Activated T-helper 9 cell treated with anti-CD3 and anti-CD28 coated beads, Interleukin-2, amount 50 U/mL, for 16 hours (primary cell): ENCODE results near the gene PARD6A.

Source experiments
- DNase-seq: peaks from one replicate; pipeline ENCODE4 v3.0.0-alpha.2; 2020; ENCODE audit warnings: low read depth

The PARD6A gene

GRCh38 chr16:67654403-67654911 is 6.3 kb upstream of the PARD6A start:
- no peak for DNase-seq

DNA sequence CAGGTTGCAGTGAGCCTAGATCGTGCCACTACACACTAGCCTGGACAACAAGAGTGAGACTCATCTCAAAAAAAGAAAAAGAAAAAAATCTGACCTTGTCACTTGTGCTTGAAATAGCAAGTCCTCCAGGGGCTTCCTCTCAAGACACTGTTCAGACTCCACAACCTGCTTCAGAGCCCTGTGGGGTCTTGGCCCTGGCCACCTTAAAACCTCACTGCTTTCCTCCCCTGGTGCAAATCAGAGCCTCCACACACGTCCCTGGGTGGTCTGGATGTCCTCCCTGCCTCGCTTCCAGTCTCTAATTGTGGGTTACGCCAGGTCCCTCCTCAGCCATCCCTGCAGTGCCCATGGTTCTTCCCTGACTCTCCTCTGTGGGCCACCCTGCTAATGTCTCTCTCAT is 5.4 kb upstream of the PARD6A start:
- DNase-seq, result no peak

GRCh38 chr16:67656344-67657016 is 4.3 kb upstream of the PARD6A start:
- no peak for DNase-seq

DNA sequence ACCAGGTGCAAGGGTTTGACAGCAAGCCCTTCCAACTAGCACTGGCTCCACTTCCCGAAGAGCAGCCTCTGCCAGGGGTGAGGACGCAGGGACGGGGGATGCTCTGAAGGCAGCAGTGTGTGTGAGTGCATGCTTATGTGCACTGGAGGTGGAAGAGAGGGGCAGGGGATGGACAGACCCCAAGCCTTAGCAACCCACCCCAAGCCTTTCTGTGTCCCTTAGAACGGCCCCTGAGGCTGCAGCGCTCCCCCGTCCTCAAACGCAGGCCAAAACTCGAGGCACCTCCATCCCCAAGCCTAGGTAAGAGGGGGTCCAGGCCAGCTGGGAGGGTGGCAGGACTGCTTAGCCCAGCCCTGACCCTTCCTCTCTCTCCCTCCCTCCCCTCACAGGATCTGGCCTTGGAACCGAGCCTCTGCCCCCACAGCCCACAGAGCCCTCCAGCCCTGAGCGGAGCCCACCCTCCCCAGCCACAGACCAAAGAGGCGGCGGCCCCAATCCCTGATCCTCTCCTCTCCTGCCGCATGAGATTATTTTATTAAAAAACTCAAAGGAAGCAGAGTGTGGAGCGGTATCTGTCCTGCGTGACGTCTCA is 3.6 kb upstream of the PARD6A start:
- no peak for DNase-seq

DNA sequence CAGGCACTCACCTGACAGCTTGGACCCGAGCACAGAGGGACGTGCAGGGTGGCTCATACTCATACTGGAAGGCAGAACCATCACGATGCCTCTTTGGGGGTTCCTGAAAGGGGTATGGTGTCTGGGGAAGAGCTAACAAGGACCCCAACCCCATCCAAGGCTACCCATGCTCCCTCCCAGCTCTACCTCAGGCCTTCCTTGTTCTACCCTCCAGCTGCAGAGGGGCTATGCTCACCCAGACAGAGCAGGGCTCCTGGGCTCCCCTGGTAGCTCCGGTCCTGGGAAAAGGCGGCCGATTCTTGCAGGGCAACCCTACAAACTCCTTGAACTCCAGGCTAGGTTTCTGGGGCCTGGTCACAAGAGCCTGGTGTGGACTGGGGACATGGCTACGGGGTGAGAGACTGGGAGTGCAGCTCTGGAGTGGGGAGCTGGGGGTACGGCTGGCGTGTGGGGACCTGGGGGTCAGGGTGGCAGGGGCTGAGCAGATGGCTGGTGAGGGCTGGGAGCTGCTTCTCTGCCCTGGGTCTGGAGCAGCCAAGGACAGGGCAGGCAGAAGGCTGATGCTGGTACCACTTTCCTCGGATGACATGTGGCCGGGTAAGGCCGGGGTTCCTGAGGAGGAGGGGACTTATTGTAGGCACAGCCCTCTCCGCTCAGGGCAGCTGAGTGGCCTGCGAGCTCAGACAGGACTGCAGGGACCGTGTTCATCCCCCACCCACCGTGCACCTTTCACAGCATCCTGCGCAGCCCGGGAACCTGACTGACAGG is 2.8 kb upstream of the PARD6A start:
- DNase-seq, result no peak

GRCh38 chr16:67658849-67659674 is 1.7 kb upstream of the PARD6A start:
- DNase-seq, result no peak

DNA sequence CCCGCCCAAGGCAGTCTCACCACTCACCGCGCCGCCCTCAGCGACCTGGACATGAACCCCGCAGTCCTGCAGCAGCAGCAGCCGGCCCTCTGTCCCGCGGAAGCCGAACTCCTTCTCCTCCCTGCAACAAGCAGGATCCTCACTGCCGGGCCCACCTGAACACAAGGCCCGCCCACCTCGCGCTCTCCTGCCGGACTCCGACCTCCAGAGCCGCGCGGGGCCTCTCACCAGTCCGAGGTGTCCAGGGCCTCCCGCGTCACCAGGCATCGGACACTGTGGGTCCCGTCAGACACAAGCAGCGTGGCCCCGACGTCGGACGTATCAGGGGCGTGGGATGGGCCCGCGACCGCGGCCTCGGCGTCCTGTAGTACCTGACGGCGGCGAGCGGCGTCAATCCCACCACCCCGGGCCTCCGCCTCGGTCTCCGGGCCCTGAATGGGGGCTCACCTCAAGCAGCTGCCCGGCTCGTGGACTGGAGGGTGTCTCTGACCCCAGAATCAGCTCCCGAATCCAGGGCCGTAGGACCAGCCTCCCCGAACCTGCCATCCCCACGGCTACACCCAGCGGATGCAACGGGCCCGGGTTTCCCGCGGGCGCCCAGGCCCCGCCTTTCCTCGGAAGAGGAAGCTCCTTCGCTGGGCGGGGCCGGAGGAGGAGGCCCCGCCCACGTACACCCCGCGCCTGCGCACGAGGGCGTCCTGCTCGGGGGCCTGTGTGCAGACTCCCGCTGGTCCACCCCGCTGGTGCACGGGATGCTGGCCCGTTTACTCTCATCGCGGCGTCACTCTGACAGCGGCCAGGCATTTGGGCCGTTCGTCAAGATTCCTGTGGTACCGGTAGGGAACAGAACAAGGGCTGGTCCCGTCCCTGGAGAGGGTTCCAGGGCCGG is 841 bp upstream of the PARD6A start, which contains the start of gene ACD:
TSS of gene ACD (minus strand) at position 586 of the 889 bp plus-strand sequence. CDS start at position 546, 40 bp downstream.
- DNase-seq, result peak; percentile 93

GRCh38 chr16:67661101-67661761 is 471 bp downstream of the PARD6A start:
- DNase-seq, result no peak

DNA sequence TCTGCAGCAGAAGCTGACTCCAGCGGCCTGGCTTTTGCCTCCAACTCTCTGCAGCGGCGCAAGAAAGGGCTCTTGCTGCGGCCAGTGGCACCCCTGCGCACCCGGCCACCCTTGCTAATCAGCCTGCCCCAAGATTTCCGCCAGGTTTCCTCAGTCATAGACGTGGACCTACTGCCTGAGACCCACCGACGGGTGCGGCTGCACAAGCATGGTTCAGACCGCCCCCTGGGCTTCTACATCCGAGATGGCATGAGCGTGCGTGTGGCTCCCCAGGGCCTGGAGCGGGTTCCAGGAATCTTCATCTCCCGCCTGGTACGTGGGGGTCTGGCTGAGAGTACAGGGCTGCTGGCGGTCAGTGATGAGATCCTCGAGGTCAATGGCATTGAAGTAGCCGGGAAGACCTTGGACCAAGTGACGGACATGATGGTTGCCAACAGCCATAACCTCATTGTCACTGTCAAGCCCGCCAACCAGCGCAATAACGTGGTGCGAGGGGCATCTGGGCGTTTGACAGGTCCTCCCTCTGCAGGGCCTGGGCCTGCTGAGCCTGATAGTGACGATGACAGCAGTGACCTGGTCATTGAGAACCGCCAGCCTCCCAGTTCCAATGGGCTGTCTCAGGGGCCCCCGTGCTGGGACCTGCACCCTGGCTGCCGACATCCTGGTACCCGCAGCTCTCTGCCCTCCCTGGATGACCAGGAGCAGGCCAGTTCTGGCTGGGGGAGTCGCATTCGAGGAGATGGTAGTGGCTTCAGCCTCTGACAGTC is 1.3 kb downstream of the PARD6A start:
- no peak for DNase-seq

- DNase-seq, result no peak
These were observed 1.9 kb downstream of the PARD6A start for GRCh38 chr16:67662653-67663010.

GRCh38 chr16:67663151-67663876 is 2.6 kb downstream of the PARD6A start:
- DNase-seq, result no peak

DNA sequence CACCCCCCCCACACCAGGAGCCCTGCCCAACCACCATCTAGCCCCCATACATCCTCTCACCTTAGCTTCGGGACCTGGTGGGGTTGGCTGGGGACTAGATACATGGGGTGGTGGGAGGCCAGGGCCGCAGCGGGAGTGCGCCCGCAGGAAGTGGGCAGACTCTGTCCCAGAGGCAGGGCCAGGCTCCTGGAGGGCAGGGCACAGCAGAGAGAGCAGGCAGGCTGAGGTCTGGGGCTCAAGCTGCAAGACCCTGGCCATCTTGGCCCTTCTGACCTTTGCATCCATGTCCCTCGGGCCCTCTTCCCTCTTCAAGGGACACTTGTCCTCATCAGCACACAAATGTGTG is 3.1 kb downstream of the PARD6A start:
- no peak for DNase-seq

DNA sequence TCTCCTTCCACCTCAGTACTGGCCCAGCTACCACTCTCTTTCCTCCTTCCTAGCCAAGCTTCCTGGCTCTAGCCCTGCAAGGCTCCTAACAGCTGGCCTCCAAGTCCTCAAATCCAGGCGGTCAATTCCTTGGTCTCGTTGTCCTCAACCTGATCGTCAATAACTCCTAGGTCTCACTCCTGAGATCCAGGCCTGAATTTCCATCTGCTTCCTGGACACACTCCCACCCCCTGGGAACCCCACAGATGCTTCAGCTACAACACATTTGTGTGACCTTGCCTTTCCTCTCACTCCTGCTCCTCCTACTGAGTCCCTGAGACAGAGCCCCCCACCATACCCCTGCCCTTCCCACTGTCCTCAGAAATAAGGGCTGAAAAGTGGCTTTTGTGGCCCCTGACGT is 3.5 kb downstream of the PARD6A start:
- no peak for DNase-seq

DNA sequence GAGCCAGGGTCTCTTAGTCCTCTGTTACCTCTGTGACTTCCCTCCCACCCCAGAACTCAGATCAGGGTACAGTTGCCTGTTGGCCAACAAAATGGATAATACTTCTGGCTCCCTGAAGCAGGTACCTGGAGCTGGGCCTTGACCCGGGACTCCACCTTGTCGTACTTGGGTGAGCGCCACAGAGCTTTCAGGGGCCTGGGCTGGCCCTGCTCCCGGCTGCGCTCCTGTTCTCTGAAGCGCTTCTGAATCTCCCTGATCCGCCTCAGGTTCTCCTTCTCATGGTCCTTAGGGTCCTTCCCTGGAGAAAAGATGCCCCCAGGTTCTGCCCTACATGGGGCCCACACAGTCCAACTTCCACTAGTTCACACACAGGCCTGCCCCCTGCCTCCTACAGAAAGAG is 4.1 kb downstream of the PARD6A start:
- no peak for DNase-seq

DNA sequence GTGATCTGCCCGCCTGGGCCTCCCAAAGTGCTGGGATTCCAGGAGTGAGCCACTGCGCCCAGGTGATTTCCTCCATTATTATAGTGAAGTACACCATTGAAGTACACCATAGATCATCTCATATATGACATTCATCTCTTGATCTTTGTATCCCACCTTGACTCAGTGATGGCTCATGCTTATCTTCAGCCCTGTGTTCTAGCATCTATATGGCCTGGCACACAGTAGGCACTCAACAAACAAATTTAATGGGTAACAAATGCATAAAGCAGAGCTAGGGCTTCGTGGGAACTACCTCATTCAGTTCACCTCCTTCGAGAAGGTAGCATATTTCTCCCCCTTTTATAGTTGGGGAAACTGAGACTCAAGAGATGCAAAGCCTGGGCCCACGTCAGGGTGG is 4.8 kb downstream of the PARD6A start:
- DNase-seq, result no peak

- no peak for DNase-seq
These were observed 5.3 kb downstream of the PARD6A start for GRCh38 chr16:67666032-67666551.

- peak; percentile 75 for DNase-seq
These were observed 6.0 kb downstream of the PARD6A start, which contains the start of the genes C16orf86 and ENKD1 for GRCh38 chr16:67666559-67667452. Gene C16orf86, plus strand, starts transcription at chr16:67666814. Its CDS starts 157 bp downstream, at chr16:67666971. Gene ENKD1, minus strand, starts transcription at chr16:67666750. Its CDS starts 308 bp downstream, at chr16:67666442.

- DNase-seq, result no peak
These were observed 6.7 kb downstream of the PARD6A start for GRCh38 chr16:67667453-67667816.
